Activated naive CD8-positive, alpha-beta T cell (primary cell): ENCODE measurements around the gene BTK.
"Not testable (repeated sequence)": the region's sequence is repeated elsewhere in the genome, so short reads cannot be mapped to it uniquely, and the experiment has no call there.

Experiments
- H3K27ac Mint-ChIP-seq: one replicate; pipeline ENCODE4 v1.8.0; 2021; ENCODE audit warnings: mixed read lengths
- H3K27me3 Mint-ChIP-seq: one replicate; pipeline ENCODE4 v1.8.0; 2021; ENCODE audit warnings: mixed read lengths
- H3K36me3 Mint-ChIP-seq: one replicate; pipeline ENCODE4 v1.8.0; 2021; ENCODE audit warnings: mixed read lengths
- H3K4me1 Mint-ChIP-seq: one replicate; pipeline ENCODE4 v1.8.0; 2021; ENCODE audit warnings: low read depth, mixed read lengths
- H3K4me3 Mint-ChIP-seq: one replicate; pipeline ENCODE4 v1.8.0; 2021; ENCODE audit warnings: mild to moderate bottlenecking, mixed read lengths
- H3K9me3 Mint-ChIP-seq: one replicate; pipeline ENCODE4 v1.8.0; 2021; ENCODE audit warnings: low read depth, mixed read lengths

BTK gene

GRCh38 chrX:101370888-101371504 is 15.0 kb downstream of the BTK start:
- H3K27ac Mint-ChIP-seq, result no peak overlapping the region
- no peak overlapping the region for H3K4me3 Mint-ChIP-seq
- H3K27me3 Mint-ChIP-seq, result no peaks in the 10 kb centered on the region
- H3K9me3 Mint-ChIP-seq, result no peaks in the 10 kb centered on the region
- no peaks in the 10 kb centered on the region for H3K4me1 Mint-ChIP-seq
- no peaks in the 10 kb centered on the region for H3K36me3 Mint-ChIP-seq

- Mint-ChIP-seq H3K9me3 (no peaks in the 10 kb centered on the region), H3K4me3 (no peak overlapping the region)
These were observed 16.3 kb downstream of the BTK start for GRCh38 chrX:101369687-101370086.

GRCh38 chrX:101368800-101369199 is 17.2 kb downstream of the BTK start:
- Mint-ChIP-seq H3K9me3 (no peaks in the 10 kb centered on the region), H3K36me3 (no peaks in the 10 kb centered on the region), H3K27ac (no peak overlapping the region), H3K4me1 (no peaks in the 10 kb centered on the region), H3K4me3 (no peak overlapping the region), H3K27me3 (no peaks in the 10 kb centered on the region)

More at GRCh38 chrX:101369687-101370086, 16.3 kb downstream of the BTK start:
- no peak overlapping the region for H3K27ac Mint-ChIP-seq
- H3K4me1 Mint-ChIP-seq, result no peaks in the 10 kb centered on the region
- H3K27me3 Mint-ChIP-seq, result no peaks in the 10 kb centered on the region
- no peaks in the 10 kb centered on the region for H3K36me3 Mint-ChIP-seq

- Mint-ChIP-seq H3K27me3 (peaks cover 2% of the 10 kb centered on the region), H3K4me1 (no peaks in the 10 kb centered on the region), H3K27ac (no peak overlapping the region), H3K36me3 (no peaks in the 10 kb centered on the region), H3K4me3 (no peak overlapping the region), H3K9me3 (no peaks in the 10 kb centered on the region)
These were observed 20.6 kb downstream of the BTK start for GRCh38 chrX:101365301-101365795.

GRCh38 chrX:101362757-101363156 is 23.2 kb downstream of the BTK start:
- H3K9me3 Mint-ChIP-seq, result no peaks in the 10 kb centered on the region
- peaks cover 2% of the 10 kb centered on the region for H3K27me3 Mint-ChIP-seq
- peaks cover 3% of the 10 kb centered on the region for H3K4me1 Mint-ChIP-seq
- no peak overlapping the region for H3K27ac Mint-ChIP-seq
- H3K36me3 Mint-ChIP-seq, result no peaks in the 10 kb centered on the region
- no peak overlapping the region for H3K4me3 Mint-ChIP-seq

GRCh38 chrX:101362116-101362515 is 23.9 kb downstream of the BTK start:
- no peaks in the 10 kb centered on the region for H3K36me3 Mint-ChIP-seq
- no peak overlapping the region for H3K27ac Mint-ChIP-seq
- H3K9me3 Mint-ChIP-seq, result no peaks in the 10 kb centered on the region
- peaks cover 3% of the 10 kb centered on the region for H3K4me1 Mint-ChIP-seq
- peaks cover 2% of the 10 kb centered on the region for H3K27me3 Mint-ChIP-seq
- H3K4me3 Mint-ChIP-seq, result no peak overlapping the region

GRCh38 chrX:101360390-101360789 is 25.6 kb downstream of the BTK start:
- Mint-ChIP-seq H3K9me3 (no peaks in the 10 kb centered on the region), H3K27ac (no peak overlapping the region), H3K4me1 (peaks cover 3% of the 10 kb centered on the region), H3K36me3 (no peaks in the 10 kb centered on the region), H3K27me3 (peaks cover 2% of the 10 kb centered on the region), H3K4me3 (no peak overlapping the region)

- H3K27me3 Mint-ChIP-seq, result peaks cover 2% of the 10 kb centered on the region
- peaks cover 3% of the 10 kb centered on the region for H3K4me1 Mint-ChIP-seq
- H3K27ac Mint-ChIP-seq, result no peak overlapping the region
- no peaks in the 10 kb centered on the region for H3K9me3 Mint-ChIP-seq
- H3K36me3 Mint-ChIP-seq, result no peaks in the 10 kb centered on the region
- H3K4me3 Mint-ChIP-seq, result no peak overlapping the region
These were observed 26.0 kb downstream of the BTK start for GRCh38 chrX:101359966-101360365.

GRCh38 chrX:101357166-101357795 is 28.7 kb downstream of the BTK start:
- no peaks in the 10 kb centered on the region for H3K36me3 Mint-ChIP-seq
- no peak overlapping the region for H3K4me3 Mint-ChIP-seq
- peaks cover 3% of the 10 kb centered on the region for H3K4me1 Mint-ChIP-seq
- H3K27me3 Mint-ChIP-seq, result no peaks in the 10 kb centered on the region
- H3K9me3 Mint-ChIP-seq, result no peaks in the 10 kb centered on the region
- H3K27ac Mint-ChIP-seq, result no peak overlapping the region

GRCh38 chrX:101349193-101349562 is 36.8 kb downstream of the BTK start:
- Mint-ChIP-seq H3K9me3 (no peaks in the 10 kb centered on the region), H3K4me1 (peaks cover 16% of the 10 kb centered on the region), H3K27ac (peak overlapping the region; percentile 95), H3K36me3 (peaks cover 3% of the 10 kb centered on the region), H3K27me3 (no peaks in the 10 kb centered on the region), H3K4me3 (peak overlapping the region; percentile 93)

- Mint-ChIP-seq H3K36me3 (peaks cover 3% of the 10 kb centered on the region), H3K4me3 (peak within 1 kb of the TSS; percentile 93), H3K27ac (peak within 1 kb of the TSS; percentile 95), H3K4me1 (peaks cover 16% of the 10 kb centered on the region), H3K9me3 (no peaks in the 10 kb centered on the region), H3K27me3 (no peaks in the 10 kb centered on the region)
These were observed 37.4 kb downstream of the BTK start, which contains the start of gene TIMM8A for GRCh38 chrX:101348452-101349192. Gene TIMM8A, minus strand, starts transcription at chrX:101348742. Its CDS starts 78 bp downstream, at chrX:101348664.

- H3K4me1 Mint-ChIP-seq, result peaks cover 16% of the 10 kb centered on the region
- H3K36me3 Mint-ChIP-seq, result peaks cover 3% of the 10 kb centered on the region
- H3K27me3 Mint-ChIP-seq, result no peaks in the 10 kb centered on the region
- peak overlapping the region; percentile 95 for H3K27ac Mint-ChIP-seq
- H3K9me3 Mint-ChIP-seq, result no peaks in the 10 kb centered on the region
- H3K4me3 Mint-ChIP-seq, result peak overlapping the region; percentile 93
These were observed 38.0 kb downstream of the BTK start for GRCh38 chrX:101347859-101348451.

- no peaks in the 10 kb centered on the region for H3K36me3 Mint-ChIP-seq
- H3K9me3 Mint-ChIP-seq, result no peaks in the 10 kb centered on the region
- peaks cover 5% of the 10 kb centered on the region for H3K4me1 Mint-ChIP-seq
- H3K27me3 Mint-ChIP-seq, result no peaks in the 10 kb centered on the region
- H3K27ac Mint-ChIP-seq, result no peak overlapping the region
- H3K4me3 Mint-ChIP-seq, result no peak overlapping the region
These were observed 48.2 kb downstream of the BTK start for GRCh38 chrX:101337776-101338271.

GRCh38 chrX:101334310-101334709 is 51.7 kb downstream of the BTK start:
- not testable (repeated sequence) for H3K36me3 Mint-ChIP-seq, H3K27ac Mint-ChIP-seq, H3K27me3 Mint-ChIP-seq, H3K4me1 Mint-ChIP-seq, H3K4me3 Mint-ChIP-seq, H3K9me3 Mint-ChIP-seq

GRCh38 chrX:101326600-101326999 is 59.4 kb downstream of the BTK start:
- not testable (repeated sequence) for H3K9me3 Mint-ChIP-seq

More at GRCh38 chrX:101326600-101326999, 59.4 kb downstream of the BTK start:
- H3K4me3 Mint-ChIP-seq, H3K4me1 Mint-ChIP-seq, H3K27ac Mint-ChIP-seq, H3K27me3 Mint-ChIP-seq, H3K36me3 Mint-ChIP-seq: not testable (repeated sequence)
